Adrenal gland (tissue), 12 donors: ENCODE results near the gene GAL3ST1. TPM values are rescaled to one million over a fixed set of nuclear protein-coding genes. Genes with fewer than 3 reads are reported as not detected.

Source experiments
- DNase-seq, 7 donors: peaks; one replicate each; pipeline ENCODE4 v3.0.0-alpha.2; 2019 to 2020
- H3K27ac ChIP-seq, 5 donors: fragments of 200-600 bp; sonication (generic) in 4 of 5; 1 replicate in 3 of 5; 2 replicates in 2 of 5; pipeline versions ENCODE4 v1.5.1 to v1.8.0; 2016 to 2020; ENCODE audit warnings: mild to moderate bottlenecking in 1 of 5
- H3K27me3 ChIP-seq: fragments of 200-600 bp; 2 replicates; pipeline ENCODE4 v1.8.0; 2021
- H3K36me3 ChIP-seq, 2 donors: fragments of 200-600 bp; replicated peaks in 1 of 2; 1 replicate in 1 of 2; 2 replicates in 1 of 2; pipeline versions ENCODE4 v1.5.1 to v1.8.0; 2018 to 2022
- H3K4me1 ChIP-seq, 2 donors: fragments of 200-600 bp; replicated peaks in 1 of 2; 1 replicate in 1 of 2; 2 replicates in 1 of 2; pipeline versions ENCODE4 v1.5.1 to v1.8.0; 2018 to 2021
- H3K4me3 ChIP-seq, 4 donors: fragments of 200-600 bp; sonication (generic) in 3 of 4; one replicate each; pipeline ENCODE4 v1.5.1; 2016 to 2018
- H3K9me3 ChIP-seq, 3 donors: fragments of 200-600 bp; sonication (generic) in 1 of 3; replicated peaks in 1 of 3; 1 replicate in 2 of 3; 2 replicates in 1 of 3; pipeline versions ENCODE4 v1.5.1 to v1.8.0; 2016 to 2021
- CTCF ChIP-seq, 6 experiments: fragments of 450-650 bp in 4 of 6; fragments of 200-600 bp in 2 of 6; sonication (generic) in 1 of 6; IDR thresholded peaks; 1 replicate in 5 of 6; 2 replicates in 1 of 6; pipeline versions ENCODE4 v1.5.1 to v1.8.0; 2016 to 2021; ENCODE audit warnings: antibody characterized with exemption in 6 of 6, mild to moderate bottlenecking in 2 of 6, moderate library complexity in 1 of 6
- POLR2A ChIP-seq, 2 donors: fragments of 450-650 bp; IDR thresholded peaks; one replicate each; pipeline ENCODE4 v1.6.1; 2017; ENCODE audit warnings: antibody characterized with exemption in 2 of 2, mild to moderate bottlenecking in 2 of 2, moderate library complexity in 1 of 2
- WGBS, 4 donors: extraction: QIAGEN DNeasy Blood & Tissue Kit in 2 of 4; methylation state at CpG; one replicate each; pipeline versions ENCODE4 v1.1.5 to v1.1.7; 2013 to 2017; 5-methylcytosine and 5-hydroxymethylcytosine counted together
- intact Hi-C, 2 donors: fragments of 100-400 bp; cut with DNase I; formaldehyde crosslinking; loops; one replicate each; pipeline versions ENCODE4 v1.14.1 to v1.15.0; 2022 to 2023
- polyA plus RNA-seq, 3 donors: library from polyadenylated mRNA; stranded (reverse); fragments of 200-250 nt in 2 of 3; fragments of 350-450 nt in 1 of 3; fragmentation: Illumina TruSeq in 1 of 3; extraction: RNeasy Lipid Tissue Mini Kit (QIAGEN cat#74804) in 1 of 3; gene quantifications; one replicate each; pipeline ENCODE4 v1.2.3, GENCODE V29; 2013 to 2014
- total RNA-seq, 9 donors: library from RNA; depleted of rRNA in 4 of 9; stranded (reverse); fragments of >200 nt in 4 of 9; fragments of 120-200 nt in 1 of 9; fragmentation: NEBNext Ultra II Directional in 1 of 9; extraction: Animal tissue kit (Norgen Biotek cat#: 25700) in 1 of 9; gene quantifications; one replicate each; pipeline versions ENCODE4 v1.1.0 to v1.2.4, GENCODE V29; 2013 to 2023
- donor health status: healthy with polysubstance abuse.
- donor health status: Bipolar disorder and iron deficiency.
- donor health status: DM: yes; HTN: yes; CAD: no.
- donor health status: DM: no; HTN: no; CAD: no.
- donor health status: DM: no; HTN: no; CAD: no.
- donor health status: DM: yes; HTN: yes; CAD: no.

GAL3ST1 gene
- total and polyA plus RNA-seq, 12 donors = 0.31 to 0.72 (median 0.45) TPM; not detected in 8

GRCh38 chr22:30538280-30538679 is 36.2 kb downstream of the GAL3ST1 start:
- no peaks in the 10 kb centered on the region for H3K27me3 ChIP-seq
- H3K36me3 ChIP-seq = no peaks in the 10 kb centered on the region
- peaks cover 0 to 8% of the 10 kb centered on the region in 2 donors for H3K4me1 ChIP-seq
- WGBS, 4 donors = 90 to 96% (median 94%) methylated on average over 6 of the region's 6 CpGs
- H3K4me3 ChIP-seq = no peak overlapping the region
- no peaks in the 10 kb centered on the region for H3K9me3 ChIP-seq
- H3K27ac ChIP-seq = no peak overlapping the region
- DNase-seq = peak in 1 of 7 donors; percentile 11
- no peak for TF ChIP-seq CTCF (IDR thresholded peaks at IDR 0.05)
- TF ChIP-seq POLR2A (IDR thresholded peaks at IDR 0.05) = no peak
- intact Hi-C loops = no loop called here

- H3K36me3 ChIP-seq = no peaks in the 10 kb centered on the region
- no peak overlapping the region for H3K27ac ChIP-seq
- WGBS, 4 donors = 50 to 66% (median 56%) methylated on average over 7 to 9 of the region's 9 CpGs
- H3K4me3 ChIP-seq = no peak overlapping the region
- no peaks in the 10 kb centered on the region for H3K9me3 ChIP-seq
- TF ChIP-seq CTCF (IDR thresholded peaks at IDR 0.05) = no peak
- TF ChIP-seq POLR2A (IDR thresholded peaks at IDR 0.05) = no peak
- H3K4me1 ChIP-seq = peaks cover 0 to 2% of the 10 kb centered on the region in 2 donors
- H3K27me3 ChIP-seq = no peaks in the 10 kb centered on the region
- DNase-seq = peak in 4 of 7 donors; percentile 24 to 51 (median 33)
- intact Hi-C loops = no loop called here
These were observed 37.3 kb downstream of the GAL3ST1 start for GRCh38 chr22:30537083-30537731.

GRCh38 chr22:30535182-30535581 is 39.3 kb downstream of the GAL3ST1 start:
- intact Hi-C loops = no loop called here
- H3K9me3 ChIP-seq = no peaks in the 10 kb centered on the region
- H3K4me1 ChIP-seq = no peaks in the 10 kb centered on the region
- no peak overlapping the region for H3K4me3 ChIP-seq
- no peak overlapping the region for H3K27ac ChIP-seq
- 82 to 95% (median 91%) methylated on average over 4 of the region's 4 CpGs for WGBS, 4 donors
- TF ChIP-seq POLR2A (IDR thresholded peaks at IDR 0.05) = no peak
- TF ChIP-seq CTCF (IDR thresholded peaks at IDR 0.05) = no peak
- H3K27me3 ChIP-seq = no peaks in the 10 kb centered on the region
- no peak for DNase-seq
- no peaks in the 10 kb centered on the region for H3K36me3 ChIP-seq

- Histone ChIP-seq H3K27ac (no peak overlapping the region), H3K9me3 (no peaks in the 10 kb centered on the region), H3K4me1 (no peaks in the 10 kb centered on the region), H3K36me3 (no peaks in the 10 kb centered on the region), H3K27me3 (no peaks in the 10 kb centered on the region), H3K4me3 (no peak overlapping the region)
- no peak for DNase-seq
- intact Hi-C loops = no loop called here
- no peak for TF ChIP-seq CTCF (IDR thresholded peaks at IDR 0.05)
- TF ChIP-seq POLR2A (IDR thresholded peaks at IDR 0.05) = no peak
- 90 to 95% (median 91%) methylated on average over 10 to 17 of the region's 17 CpGs for WGBS, 4 donors
These were observed 42.5 kb downstream of the GAL3ST1 start for GRCh38 chr22:30531651-30532608.
